ENCODE data around the gene ABHD2. TPM values are rescaled to one million over a fixed set of nuclear protein-coding genes. Genes with fewer than 3 reads are reported as not detected.
"Not testable (repeated sequence)": the region's sequence is repeated elsewhere in the genome, so short reads cannot be mapped to it uniquely, and the experiment has no call there.

ABHD2 gene
- total RNA-seq, 2 experiments from 2014 or later, result 71.3 to 71.9 TPM

DNA sequence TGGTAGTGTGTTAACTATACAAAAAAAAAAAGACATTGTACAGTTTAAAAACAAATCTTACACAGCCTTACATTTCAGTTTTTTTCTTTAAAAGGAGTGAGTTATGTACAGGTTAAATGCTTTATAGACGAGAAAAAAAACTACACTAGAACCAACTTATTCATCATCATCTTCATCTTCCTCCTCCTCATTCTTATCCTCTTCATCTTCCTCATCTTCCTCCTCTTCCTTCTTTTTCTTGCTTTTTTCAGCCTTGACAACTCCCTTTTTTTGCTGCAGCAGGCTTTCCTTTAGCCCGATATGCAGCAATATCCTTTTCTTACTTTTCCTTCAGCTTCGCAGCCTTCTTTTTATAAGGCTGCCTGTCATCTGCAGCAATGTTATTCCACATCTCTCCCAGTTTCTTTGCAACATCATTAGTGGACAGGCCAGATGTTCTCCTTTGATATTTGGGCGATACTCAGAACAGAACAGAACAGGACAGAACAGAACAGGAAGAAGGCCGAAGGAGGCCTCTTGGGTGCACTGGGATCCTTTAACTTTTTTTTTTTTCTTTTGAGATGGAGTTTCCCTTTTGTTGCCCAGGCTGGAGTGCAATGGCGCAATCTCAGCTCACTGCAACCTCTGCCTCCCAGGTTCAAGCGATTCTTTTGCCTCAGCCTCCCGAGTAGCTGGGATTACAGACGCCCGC lies 47.3 kb downstream of the ABHD2 start:
- Mint-ChIP-seq H3K4me1 (ENCODE audit: low read depth) (peaks cover 35% of the 10 kb centered on the region), H3K36me3 (ENCODE audit: low read depth) (peaks cover 22% of the 10 kb centered on the region)
- DNase-seq; H3K4me3 Mint-ChIP-seq; H3K27me3 Mint-ChIP-seq (ENCODE audit: low read depth); H3K27ac Mint-ChIP-seq; H3K9me3 Mint-ChIP-seq (ENCODE audit: insufficient read depth); POLR2A ChIA-PET; ATAC-seq: not testable (repeated sequence)
- CTCF ChIA-PET, result interaction anchor here (0.7 to 1.4 kb wide), 3 partner anchors 42 to 106 kb away, joined by 3 to 4 read pairs (median 3); no protein-coding TSS in a partner anchor

DNA sequence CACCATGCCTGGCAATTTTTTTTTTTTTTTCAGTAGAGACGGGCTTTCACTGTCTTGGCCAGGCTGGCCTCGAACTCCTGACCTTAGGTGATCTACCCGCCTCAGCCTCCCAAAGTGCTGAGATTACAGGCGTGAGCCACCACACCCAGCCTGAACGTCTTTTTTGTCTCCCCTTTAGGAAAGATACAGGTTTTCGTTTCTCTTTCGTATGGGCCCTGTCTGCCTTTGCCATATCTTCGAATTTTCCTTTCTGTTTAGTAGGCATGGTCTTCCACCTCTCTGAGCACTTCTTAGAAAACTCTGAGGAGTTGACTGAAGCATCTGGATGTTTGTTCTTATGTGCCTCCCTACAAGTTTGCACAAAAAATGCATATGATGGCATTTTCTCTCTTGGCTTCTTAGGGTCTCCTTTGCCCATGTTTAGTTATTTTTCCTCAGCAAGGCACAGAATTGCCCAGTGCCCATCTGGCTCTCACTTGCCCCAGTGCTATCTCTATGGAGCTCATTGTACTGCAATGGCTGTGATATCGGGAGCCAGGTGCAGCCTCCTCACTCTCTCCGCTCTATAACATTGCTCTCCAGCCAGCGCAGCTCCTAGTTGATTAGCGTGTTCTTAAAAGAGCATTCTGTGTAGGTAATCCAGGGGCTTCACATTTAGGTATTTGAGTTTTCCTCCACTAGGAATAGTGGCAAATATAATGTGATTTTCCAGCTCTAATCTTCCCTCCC lies 48.0 kb downstream of the ABHD2 start:
- Mint-ChIP-seq H3K36me3 (ENCODE audit: low read depth) (peaks cover 17% of the 10 kb centered on the region), H3K27me3 (ENCODE audit: low read depth) (no peaks in the 10 kb centered on the region), H3K27ac (peak overlapping the region; percentile 17), H3K9me3 (ENCODE audit: insufficient read depth) (no peaks in the 10 kb centered on the region), H3K4me3 (no peak overlapping the region), H3K4me1 (ENCODE audit: low read depth) (peaks cover 37% of the 10 kb centered on the region)
- POLR2A ChIA-PET, result no interaction called here
- no peak for ATAC-seq
- DNase-seq, result no peak
- CTCF ChIA-PET, result interaction anchor here (0.7 to 2.1 kb wide), 6 partner anchors 35 to 105 kb away, joined by 3 to 7 read pairs (median 4); no protein-coding TSS in a partner anchor

DNA sequence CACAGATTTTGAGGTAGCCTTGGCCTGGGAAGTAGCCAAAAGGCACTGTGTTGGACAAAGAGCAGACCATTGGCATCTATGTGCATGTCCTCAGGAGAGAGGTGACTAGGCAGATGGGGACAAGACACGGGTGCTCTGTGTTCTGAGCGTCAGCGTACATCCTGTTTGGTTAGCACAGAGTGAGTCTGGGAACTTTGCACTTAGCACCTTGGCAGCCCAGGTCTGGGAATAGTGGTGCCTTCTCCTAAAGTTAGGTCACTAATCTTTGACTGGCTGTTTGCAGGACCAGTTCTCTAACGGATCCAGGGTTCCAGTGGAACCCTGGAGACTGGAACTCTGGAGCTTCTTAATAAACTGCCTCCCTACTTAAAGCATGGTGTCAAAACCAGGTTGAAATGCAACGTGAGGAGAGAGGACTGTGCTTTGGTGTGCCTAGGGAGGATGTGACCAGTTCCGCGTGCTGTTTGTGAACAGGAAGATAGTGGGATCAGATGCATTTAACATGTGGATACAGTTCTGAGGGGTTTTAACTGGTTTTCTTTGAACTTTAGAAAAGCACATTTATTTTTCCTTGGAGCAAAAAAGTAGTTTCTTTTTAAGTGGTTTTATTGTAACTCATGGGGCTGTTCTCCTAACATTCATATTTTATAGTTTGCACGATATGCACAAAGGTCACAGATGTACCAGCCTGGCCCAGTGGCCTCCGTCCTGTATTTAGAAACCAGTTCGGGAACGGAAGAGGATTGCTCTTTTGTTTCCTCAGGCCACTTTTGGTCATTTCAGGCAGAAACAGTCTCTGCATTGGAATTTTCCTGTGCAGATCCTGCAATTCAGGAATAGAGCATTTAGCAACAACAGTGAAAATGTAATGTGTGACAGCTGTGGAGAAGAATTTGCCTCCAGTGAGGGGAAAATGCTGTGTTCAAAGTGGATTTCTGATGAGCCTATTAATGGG lies 48.8 kb downstream of the ABHD2 start:
- H3K4me3 Mint-ChIP-seq, result no peak overlapping the region
- H3K4me1 Mint-ChIP-seq (ENCODE audit: low read depth), result peaks cover 43% of the 10 kb centered on the region
- no peaks in the 10 kb centered on the region for H3K27me3 Mint-ChIP-seq (ENCODE audit: low read depth)
- ATAC-seq (peak; percentile 65), DNase-seq (peak; percentile 28)
- ChIA-PET POLR2A (no interaction called here), CTCF (interaction anchor here (0.8 to 2.1 kb wide), 7 partner anchors 7 to 80 kb away, joined by 3 to 10 read pairs (median 4); no protein-coding TSS in a partner anchor)
- H3K27ac Mint-ChIP-seq, result peak overlapping the region; percentile 48
- peaks cover 15% of the 10 kb centered on the region for H3K36me3 Mint-ChIP-seq (ENCODE audit: low read depth)
- no peaks in the 10 kb centered on the region for H3K9me3 Mint-ChIP-seq (ENCODE audit: insufficient read depth)

DNA sequence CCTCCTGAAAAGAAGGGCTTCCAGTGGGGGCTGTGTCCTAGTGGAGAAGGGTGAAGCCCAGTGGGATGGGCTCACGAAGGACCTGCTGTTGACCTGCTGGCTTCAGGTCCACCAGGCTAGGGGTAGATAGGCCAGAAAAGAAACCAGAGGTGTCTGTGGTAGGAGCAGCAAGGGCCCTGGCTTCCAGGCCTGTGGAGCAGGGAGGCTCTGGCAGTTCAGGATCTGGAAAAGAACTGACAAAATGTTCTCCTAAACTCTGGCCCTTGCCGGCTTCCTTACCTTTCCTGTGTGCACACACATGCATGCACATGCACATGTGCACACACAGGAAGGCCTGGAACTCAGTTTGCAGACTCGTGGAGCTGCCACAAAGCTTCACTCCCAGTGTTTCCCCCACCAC lies 49.7 kb downstream of the ABHD2 start:
- no peaks in the 10 kb centered on the region for H3K9me3 Mint-ChIP-seq (ENCODE audit: insufficient read depth)
- CTCF ChIA-PET, result interaction anchor here (1.2 to 2.1 kb wide), 5 partner anchors 8 to 81 kb away, joined by 4 to 10 read pairs (median 7); no protein-coding TSS in a partner anchor
- H3K4me1 Mint-ChIP-seq (ENCODE audit: low read depth), result peaks cover 46% of the 10 kb centered on the region
- H3K27ac Mint-ChIP-seq, result no peak overlapping the region
- ATAC-seq, result no peak
- H3K4me3 Mint-ChIP-seq, result no peak overlapping the region
- POLR2A ChIA-PET, result no interaction called here
- peaks cover 19% of the 10 kb centered on the region for H3K36me3 Mint-ChIP-seq (ENCODE audit: low read depth)
- H3K27me3 Mint-ChIP-seq (ENCODE audit: low read depth), result no peaks in the 10 kb centered on the region
- DNase-seq, result no peak

DNA sequence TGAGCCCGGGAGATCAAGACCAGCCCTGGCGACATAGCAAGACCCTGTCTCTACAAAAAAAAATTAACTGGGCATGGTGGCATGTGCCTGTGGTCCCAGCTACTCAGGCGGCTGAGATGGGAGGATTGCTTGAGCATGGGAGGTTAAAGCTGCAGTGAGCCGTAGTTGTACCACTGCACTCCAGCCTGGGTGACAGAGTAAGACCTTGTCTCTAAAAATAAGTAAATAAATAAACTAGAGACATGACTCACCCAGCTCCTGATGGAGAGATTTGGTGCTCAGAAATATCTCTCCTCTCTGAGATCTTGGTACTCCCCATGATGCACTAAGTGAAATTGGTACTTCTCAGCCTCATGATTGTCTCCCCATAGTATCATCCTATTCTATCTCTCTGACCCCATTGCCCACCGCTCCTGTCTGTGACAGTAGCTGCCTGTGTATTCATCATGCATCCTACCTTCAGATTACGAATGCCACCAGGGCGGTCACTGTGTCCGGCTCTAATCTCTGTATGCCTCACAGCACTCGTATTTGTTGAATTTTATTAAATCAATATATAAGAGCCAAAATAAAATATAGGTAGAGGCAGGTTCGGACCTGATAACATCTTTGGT lies 50.9 kb downstream of the ABHD2 start:
- CTCF ChIA-PET, result interaction anchor here (1.0 to 1.9 kb wide), 7 partner anchors 9 to 82 kb away, joined by 3 to 10 read pairs (median 4); no protein-coding TSS in a partner anchor
- Mint-ChIP-seq H3K4me1 (ENCODE audit: low read depth) (peaks cover 49% of the 10 kb centered on the region), H3K4me3 (no peak overlapping the region), H3K27me3 (ENCODE audit: low read depth) (no peaks in the 10 kb centered on the region), H3K36me3 (ENCODE audit: low read depth) (peaks cover 22% of the 10 kb centered on the region), H3K27ac (no peak overlapping the region), H3K9me3 (ENCODE audit: insufficient read depth) (no peaks in the 10 kb centered on the region)
- ATAC-seq (no peak), DNase-seq (no peak)
- POLR2A ChIA-PET, result no interaction called here

DNA sequence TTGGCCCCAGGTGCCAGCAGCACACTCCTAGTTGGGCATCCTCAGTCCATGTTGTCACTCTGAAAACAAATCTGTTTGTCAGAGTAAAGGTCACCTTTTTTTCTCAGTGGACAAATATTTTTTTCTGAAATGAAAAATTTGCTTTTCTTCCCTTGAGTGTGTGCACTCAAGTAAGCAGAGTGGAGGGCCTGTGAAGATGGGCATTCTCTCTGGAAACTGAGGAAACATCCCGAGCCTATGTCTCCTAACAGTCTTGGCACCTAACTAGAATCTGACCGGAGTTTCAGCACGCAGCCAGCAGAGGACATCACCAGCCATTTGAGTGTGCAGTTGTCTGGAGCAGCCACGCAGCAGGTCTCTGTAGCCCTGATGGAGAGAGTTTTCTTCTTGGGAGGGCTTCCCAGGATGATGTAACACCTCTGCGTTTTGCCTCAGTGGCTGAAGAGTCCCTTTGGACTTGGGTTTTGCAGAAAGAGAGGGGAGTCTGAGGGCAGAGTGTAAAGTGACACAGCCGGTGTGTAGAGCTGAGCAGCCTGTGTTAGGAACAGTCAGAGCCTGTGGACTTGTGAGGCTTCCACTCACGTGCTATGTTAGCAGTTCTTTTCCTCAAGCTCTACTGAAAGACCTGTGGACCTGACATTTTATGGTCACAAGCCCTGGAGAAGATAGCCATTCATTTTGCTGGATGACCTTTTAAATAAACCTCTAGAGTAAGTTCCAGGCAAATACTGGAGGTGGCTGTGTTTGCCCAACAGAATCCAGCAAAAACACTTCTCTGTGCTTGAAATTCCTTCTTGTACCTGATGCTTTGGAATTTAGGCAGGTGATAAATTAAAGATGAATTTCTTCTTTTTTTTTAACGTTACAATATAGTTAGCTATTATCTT lies 51.6 kb downstream of the ABHD2 start:
- CTCF ChIA-PET, result interaction anchor here (1.0 to 2.0 kb wide), 3 partner anchors 11 to 67 kb away, joined by 3 to 8 read pairs (median 3); no protein-coding TSS in a partner anchor
- no peaks in the 10 kb centered on the region for H3K9me3 Mint-ChIP-seq (ENCODE audit: insufficient read depth)
- POLR2A ChIA-PET, result no interaction called here
- H3K27me3 Mint-ChIP-seq (ENCODE audit: low read depth), result no peaks in the 10 kb centered on the region
- no peak for DNase-seq
- no peak for ATAC-seq
- no peak overlapping the region for H3K27ac Mint-ChIP-seq
- H3K36me3 Mint-ChIP-seq (ENCODE audit: low read depth), result peaks cover 24% of the 10 kb centered on the region
- H3K4me1 Mint-ChIP-seq (ENCODE audit: low read depth), result peaks cover 52% of the 10 kb centered on the region
- no peak overlapping the region for H3K4me3 Mint-ChIP-seq

DNA sequence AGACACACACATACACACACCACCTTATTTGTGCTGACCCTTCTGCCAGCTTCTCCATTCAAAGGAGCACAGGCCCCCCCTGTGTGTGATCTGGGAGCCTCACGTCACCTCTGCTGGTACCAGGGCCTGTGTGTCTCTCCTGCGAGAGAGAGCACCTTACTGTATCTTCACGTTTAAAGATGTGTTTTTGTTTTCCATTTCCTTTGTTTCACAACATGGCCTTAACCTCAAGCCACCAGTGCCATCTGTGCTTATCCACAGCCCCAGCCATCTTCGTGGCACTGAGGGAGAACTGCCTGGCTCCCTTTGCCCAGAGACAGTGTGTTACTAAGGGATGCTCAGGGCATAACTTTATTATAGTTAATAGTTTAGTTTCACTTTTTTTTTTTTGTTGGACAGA lies 52.3 kb downstream of the ABHD2 start:
- Mint-ChIP-seq H3K4me1 (ENCODE audit: low read depth) (peaks cover 50% of the 10 kb centered on the region), H3K4me3 (no peak overlapping the region), H3K27me3 (ENCODE audit: low read depth) (no peaks in the 10 kb centered on the region), H3K36me3 (ENCODE audit: low read depth) (peaks cover 24% of the 10 kb centered on the region), H3K9me3 (ENCODE audit: insufficient read depth) (no peaks in the 10 kb centered on the region), H3K27ac (no peak overlapping the region)
- peak; percentile 33 for ATAC-seq
- no peak for DNase-seq
- CTCF ChIA-PET, result interaction anchor here (1.5 to 2.0 kb wide), 2 partner anchors 12 to 31 kb away, joined by 3 to 8 read pairs; no protein-coding TSS in a partner anchor
- POLR2A ChIA-PET, result no interaction called here

DNA sequence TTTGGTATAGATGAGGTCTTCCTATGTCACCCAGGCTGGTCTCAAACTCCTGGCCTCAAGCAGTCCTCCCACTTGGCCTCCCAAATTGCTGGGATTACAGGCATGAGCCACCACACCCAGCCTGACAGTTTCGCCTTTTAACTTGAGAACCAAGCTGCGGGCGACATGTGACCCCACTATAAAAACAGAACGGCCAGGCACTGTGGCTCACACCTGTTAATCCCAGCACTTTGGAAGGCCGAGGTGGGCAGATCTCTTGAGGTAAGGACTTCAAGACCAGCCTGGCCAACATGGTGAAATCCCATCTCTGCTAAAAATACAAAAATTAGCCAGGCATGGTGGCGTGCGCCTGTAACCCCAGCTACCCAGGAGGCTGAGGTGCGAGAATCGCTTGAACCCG lies 52.9 kb downstream of the ABHD2 start:
- POLR2A ChIA-PET; H3K27me3 Mint-ChIP-seq (ENCODE audit: low read depth); DNase-seq; H3K27ac Mint-ChIP-seq; H3K4me3 Mint-ChIP-seq; ATAC-seq; H3K9me3 Mint-ChIP-seq (ENCODE audit: insufficient read depth): not testable (repeated sequence)
- peaks cover 23% of the 10 kb centered on the region for H3K36me3 Mint-ChIP-seq (ENCODE audit: low read depth)
- CTCF ChIA-PET, result interaction anchor here (1.3 to 2.0 kb wide), 3 partner anchors 9 to 30 kb away, joined by 3 to 8 read pairs (median 4); no protein-coding TSS in a partner anchor
- H3K4me1 Mint-ChIP-seq (ENCODE audit: low read depth), result peaks cover 48% of the 10 kb centered on the region

DNA sequence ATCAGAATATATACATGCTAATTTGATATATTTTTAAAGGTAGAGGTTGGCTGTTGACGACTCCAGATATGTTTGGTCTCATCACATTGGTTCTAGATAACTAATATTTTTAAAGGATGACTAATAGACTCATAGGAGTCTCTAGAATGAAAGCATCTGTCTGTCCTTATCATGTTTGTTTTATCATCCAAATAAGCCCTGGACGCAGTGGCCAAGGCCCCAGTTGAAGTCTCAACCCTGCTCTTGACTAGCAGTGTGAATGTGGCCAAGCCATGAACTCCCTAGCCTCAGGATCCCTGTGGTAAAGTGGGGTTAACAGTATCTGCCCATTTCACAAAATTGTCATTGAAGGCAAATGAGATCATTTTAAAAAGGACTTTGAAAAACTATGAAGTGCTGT lies 53.6 kb downstream of the ABHD2 start:
- ATAC-seq (no peak), DNase-seq (no peak)
- Mint-ChIP-seq H3K27me3 (ENCODE audit: low read depth) (no peaks in the 10 kb centered on the region), H3K9me3 (ENCODE audit: insufficient read depth) (no peaks in the 10 kb centered on the region), H3K4me1 (ENCODE audit: low read depth) (peaks cover 40% of the 10 kb centered on the region), H3K27ac (no peak overlapping the region), H3K4me3 (no peak overlapping the region), H3K36me3 (ENCODE audit: low read depth) (peaks cover 18% of the 10 kb centered on the region)
- CTCF ChIA-PET, result interaction anchor here (1.0 to 2.0 kb wide), 5 partner anchors 9 to 65 kb away, joined by 3 to 8 read pairs (median 4); no protein-coding TSS in a partner anchor
- POLR2A ChIA-PET, result no interaction called here

DNA sequence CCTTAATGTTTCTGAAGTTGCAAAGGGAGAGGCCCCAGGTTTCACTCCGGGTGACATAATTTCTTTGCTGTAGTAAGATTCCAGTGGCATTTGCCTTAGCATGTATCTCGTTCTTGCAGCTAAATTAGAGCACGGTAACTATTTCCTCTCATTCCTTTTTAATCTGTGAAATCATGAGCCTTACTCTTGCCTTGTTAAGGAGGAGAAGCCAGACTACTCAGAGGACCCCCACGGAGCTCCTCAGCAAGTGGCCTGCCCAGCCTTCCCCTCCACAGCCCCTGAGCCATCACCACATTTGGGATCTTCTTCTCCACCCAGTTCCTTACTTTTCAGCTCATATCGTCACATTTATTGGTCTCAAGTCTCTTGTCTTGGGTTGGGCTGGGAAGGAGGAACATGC lies 54.2 kb downstream of the ABHD2 start:
- H3K9me3 Mint-ChIP-seq (ENCODE audit: insufficient read depth), result no peaks in the 10 kb centered on the region
- H3K27ac Mint-ChIP-seq, result peak overlapping the region; percentile 9
- DNase-seq (no peak), ATAC-seq (no peak)
- POLR2A ChIA-PET, result no interaction called here
- H3K36me3 Mint-ChIP-seq (ENCODE audit: low read depth), result peaks cover 16% of the 10 kb centered on the region
- CTCF ChIA-PET, result interaction anchor here (1.0 to 1.5 kb wide), 4 partner anchors 10 to 64 kb away, joined by 3 to 5 read pairs (median 4); no protein-coding TSS in a partner anchor
- no peaks in the 10 kb centered on the region for H3K27me3 Mint-ChIP-seq (ENCODE audit: low read depth)
- no peak overlapping the region for H3K4me3 Mint-ChIP-seq
- peaks cover 35% of the 10 kb centered on the region for H3K4me1 Mint-ChIP-seq (ENCODE audit: low read depth)
